ENCODE data around the gene HDAC11.
A peak's percentile ranks its signal among the peaks of the same experiment; 100 is the strongest.

The HDAC11 gene

DNA sequence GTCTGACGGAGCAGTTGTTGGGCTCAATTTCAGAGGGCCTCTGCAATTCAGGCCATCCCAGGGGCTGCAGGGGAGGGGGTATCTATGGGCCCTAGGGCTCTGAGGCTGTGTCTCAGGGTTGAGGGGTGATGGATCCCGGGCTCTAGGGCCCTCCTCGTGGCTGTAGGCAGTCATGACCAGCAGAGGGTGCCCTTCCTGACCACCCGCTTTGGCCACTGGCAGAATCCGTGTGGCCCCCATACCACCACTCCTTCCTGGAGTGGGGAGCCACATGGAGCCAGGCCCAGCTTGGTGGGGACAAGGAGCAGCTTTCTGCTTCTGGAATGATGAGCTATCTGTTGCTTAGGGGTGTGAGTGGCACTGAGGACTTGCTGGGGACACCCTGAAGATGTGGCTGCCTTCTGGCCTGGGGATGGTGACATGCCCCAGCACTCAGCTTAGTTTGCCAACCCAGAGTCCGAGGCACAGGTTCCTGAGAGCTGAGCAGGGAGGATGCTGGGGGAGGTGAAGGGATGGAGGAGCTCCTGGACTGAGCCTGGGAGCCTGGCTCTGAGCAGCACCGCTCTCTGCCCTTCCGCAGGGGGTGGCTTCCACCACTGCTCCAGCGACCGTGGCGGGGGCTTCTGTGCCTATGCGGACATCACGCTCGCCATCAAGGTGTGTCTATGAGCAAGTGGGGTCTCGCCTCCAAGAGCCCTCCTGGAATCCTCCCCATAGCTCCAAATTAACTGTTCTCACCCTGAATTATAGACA is 20.2 kb downstream of the HDAC11 start:
- no peak overlapping the region for H3K4me3 ChIP-seq (ENCODE audit: low read length)
- 0 out of 2 replicates have a peak, but pooled peaks cover 17% of the 10 kb centered on the region for H3K27me3 ChIP-seq (ENCODE audit: low read depth, low read length)
- no peaks in the 10 kb centered on the region for H3K9me3 ChIP-seq (ENCODE audit: insufficient read depth, low read length)
- H3K4me2 ChIP-seq (ENCODE audit: low read length): no peak overlapping the region
- no peak overlapping the region for H2AFZ ChIP-seq (ENCODE audit: low read depth, low read length)
- no peak overlapping the region for H3K9ac ChIP-seq (ENCODE audit: low read length)
- peaks cover 27% of the 10 kb centered on the region for H3K4me1 ChIP-seq (ENCODE audit: low read length)
- no peak overlapping the region for H3K27ac ChIP-seq (ENCODE audit: low read length)
- no peak for TF ChIP-seq EZH2phosphoT487 (IDR thresholded peaks at IDR 0.05; ENCODE audit: low read depth)
- TF ChIP-seq, protein P1, sequence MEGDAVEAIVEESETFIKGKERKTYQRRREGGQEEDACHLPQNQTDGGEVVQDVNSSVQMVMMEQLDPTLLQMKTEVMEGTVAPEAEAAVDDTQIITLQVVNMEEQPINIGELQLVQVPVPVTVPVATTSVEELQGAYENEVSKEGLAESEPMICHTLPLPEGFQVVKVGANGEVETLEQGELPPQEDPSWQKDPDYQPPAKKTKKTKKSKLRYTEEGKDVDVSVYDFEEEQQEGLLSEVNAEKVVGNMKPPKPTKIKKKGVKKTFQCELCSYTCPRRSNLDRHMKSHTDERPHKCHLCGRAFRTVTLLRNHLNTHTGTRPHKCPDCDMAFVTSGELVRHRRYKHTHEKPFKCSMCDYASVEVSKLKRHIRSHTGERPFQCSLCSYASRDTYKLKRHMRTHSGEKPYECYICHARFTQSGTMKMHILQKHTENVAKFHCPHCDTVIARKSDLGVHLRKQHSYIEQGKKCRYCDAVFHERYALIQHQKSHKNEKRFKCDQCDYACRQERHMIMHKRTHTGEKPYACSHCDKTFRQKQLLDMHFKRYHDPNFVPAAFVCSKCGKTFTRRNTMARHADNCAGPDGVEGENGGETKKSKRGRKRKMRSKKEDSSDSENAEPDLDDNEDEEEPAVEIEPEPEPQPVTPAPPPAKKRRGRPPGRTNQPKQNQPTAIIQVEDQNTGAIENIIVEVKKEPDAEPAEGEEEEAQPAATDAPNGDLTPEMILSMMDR (IDR thresholded peaks at IDR 0.05; ENCODE audit: low read depth, low read length): peak; percentile 72
- no peaks in the 10 kb centered on the region; the same call in 1 of the 2 replicates for H4K20me1 ChIP-seq (ENCODE audit: insufficient read depth, low read length)
- no peaks in the 10 kb centered on the region for H3K79me2 ChIP-seq (ENCODE audit: low read length)
- H3K36me3 ChIP-seq (replicated peaks; ENCODE audit: low read depth, low read length): no peaks in the 10 kb centered on the region

DNA sequence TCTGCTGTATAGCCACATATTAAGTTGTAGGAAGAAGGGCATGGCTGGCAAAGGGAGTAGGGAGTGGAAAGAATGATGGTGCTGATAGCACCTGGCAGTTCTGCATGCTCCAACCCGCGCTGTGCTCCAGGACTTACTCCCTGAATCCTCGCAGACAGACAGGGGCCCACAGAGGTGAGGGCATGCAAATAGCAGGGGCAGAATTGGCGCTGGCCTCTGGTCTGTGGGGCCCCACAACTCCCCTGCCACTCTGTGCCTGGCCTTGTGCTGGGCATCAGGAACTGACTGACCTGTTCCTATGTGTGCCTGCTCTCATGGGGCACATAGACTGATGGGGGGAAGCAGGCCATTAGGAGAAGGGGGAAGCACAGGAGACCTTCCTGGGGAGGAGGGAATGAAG is 20.9 kb downstream of the HDAC11 start:
- H4K20me1 ChIP-seq (ENCODE audit: insufficient read depth, low read length): no peaks in the 10 kb centered on the region; the same call in 1 of the 2 replicates
- no peak overlapping the region for H3K4me2 ChIP-seq (ENCODE audit: low read length)
- H3K9ac ChIP-seq (ENCODE audit: low read length): no peak overlapping the region
- no peak overlapping the region for H3K4me3 ChIP-seq (ENCODE audit: low read length)
- H3K27ac ChIP-seq (ENCODE audit: low read length): no peak overlapping the region
- no peak overlapping the region for H2AFZ ChIP-seq (ENCODE audit: low read depth, low read length)
- no peaks in the 10 kb centered on the region for H3K9me3 ChIP-seq (ENCODE audit: insufficient read depth, low read length)
- H3K27me3 ChIP-seq (ENCODE audit: low read depth, low read length): 0 out of 2 replicates have a peak, but pooled peaks cover 17% of the 10 kb centered on the region
- H3K36me3 ChIP-seq (replicated peaks; ENCODE audit: low read depth, low read length): no peaks in the 10 kb centered on the region
- TF ChIP-seq EZH2phosphoT487 (IDR thresholded peaks at IDR 0.05; ENCODE audit: low read depth): no peak
- TF ChIP-seq, protein P1 (IDR thresholded peaks at IDR 0.05; ENCODE audit: low read depth, low read length): no peak
- peaks cover 20% of the 10 kb centered on the region for H3K4me1 ChIP-seq (ENCODE audit: low read length)
- H3K79me2 ChIP-seq (ENCODE audit: low read length): no peaks in the 10 kb centered on the region

DNA sequence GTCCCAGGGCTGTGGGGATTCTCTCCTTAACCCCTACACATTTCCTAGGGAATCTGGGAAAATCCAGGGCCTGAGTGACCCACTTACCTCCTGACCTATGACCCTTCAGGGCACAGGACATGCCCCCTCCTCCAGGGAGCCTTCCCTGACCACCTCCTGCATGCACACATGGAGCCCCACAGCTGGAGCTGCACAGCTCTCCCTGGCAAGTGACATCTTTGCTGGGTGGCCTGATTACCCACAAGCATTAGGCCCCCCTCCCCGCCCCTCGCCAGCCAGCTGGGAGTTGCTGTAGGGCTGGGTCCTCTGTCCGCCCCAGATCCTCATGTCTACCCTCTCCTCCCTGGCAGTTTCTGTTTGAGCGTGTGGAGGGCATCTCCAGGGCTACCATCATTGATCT is 21.4 kb downstream of the HDAC11 start:
- Histone ChIP-seq H3K27ac (ENCODE audit: low read length) (no peak overlapping the region), H3K4me1 (ENCODE audit: low read length) (peaks cover 16% of the 10 kb centered on the region), H3K79me2 (ENCODE audit: low read length) (no peaks in the 10 kb centered on the region), H3K27me3 (ENCODE audit: low read depth, low read length) (0 out of 2 replicates have a peak, but pooled peaks cover 17% of the 10 kb centered on the region), H4K20me1 (ENCODE audit: insufficient read depth, low read length) (no peaks in the 10 kb centered on the region; the same call in 1 of the 2 replicates), H3K4me2 (ENCODE audit: low read length) (no peak overlapping the region), H3K4me3 (ENCODE audit: low read length) (no peak overlapping the region), H2AFZ (ENCODE audit: low read depth, low read length) (no peak overlapping the region), H3K9me3 (ENCODE audit: insufficient read depth, low read length) (no peaks in the 10 kb centered on the region), H3K36me3 (replicated peaks; ENCODE audit: low read depth, low read length) (no peaks in the 10 kb centered on the region), H3K9ac (ENCODE audit: low read length) (no peak overlapping the region)
- TF ChIP-seq, protein P1 (IDR thresholded peaks at IDR 0.05; ENCODE audit: low read depth, low read length): no peak
- TF ChIP-seq EZH2phosphoT487 (IDR thresholded peaks at IDR 0.05; ENCODE audit: low read depth): no peak

DNA sequence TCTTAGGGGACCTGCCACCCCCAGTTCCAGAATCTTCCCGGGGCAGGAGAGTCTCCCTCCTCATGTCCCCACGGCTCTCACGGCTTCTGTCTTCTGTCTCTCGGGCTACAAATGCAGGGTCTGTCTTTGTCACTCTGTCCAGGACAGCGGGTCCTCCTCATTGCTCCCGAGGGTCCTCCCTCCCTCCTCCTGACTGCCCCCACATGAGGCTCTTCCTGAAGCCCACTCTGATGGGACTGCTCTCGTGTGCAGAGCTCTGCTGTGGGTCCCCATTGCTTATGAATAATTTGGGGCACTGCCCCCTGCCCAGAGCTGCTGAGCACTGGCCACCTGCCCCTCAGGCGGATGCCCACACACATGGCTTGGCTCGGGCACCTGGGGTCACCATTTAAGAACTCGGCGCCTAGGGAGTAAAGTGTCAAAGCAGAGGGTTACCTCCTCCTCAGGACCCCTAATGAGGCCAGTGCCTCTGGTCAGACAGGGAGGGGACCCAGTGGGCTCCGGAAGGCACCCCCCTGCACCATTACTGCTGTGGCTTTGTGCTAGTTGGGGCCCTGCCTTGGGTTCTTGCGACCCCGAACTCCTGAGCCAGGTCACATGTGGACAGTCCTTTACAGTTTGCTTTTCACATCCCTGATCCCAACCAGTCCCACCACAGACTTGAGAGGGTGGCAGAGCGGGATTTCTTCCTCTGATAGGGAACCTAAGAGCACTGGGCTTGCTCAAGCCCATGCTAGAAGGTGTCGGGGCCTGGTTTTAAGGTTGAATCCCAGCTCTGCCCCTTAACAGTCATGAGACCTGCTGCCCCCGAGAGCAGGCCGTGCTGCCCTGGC is 22.1 kb downstream of the HDAC11 start:
- H3K9ac ChIP-seq (ENCODE audit: low read length): no peak overlapping the region
- no peak overlapping the region for H3K4me2 ChIP-seq (ENCODE audit: low read length)
- no peak overlapping the region for H2AFZ ChIP-seq (ENCODE audit: low read depth, low read length)
- TF ChIP-seq, protein P1 (IDR thresholded peaks at IDR 0.05; ENCODE audit: low read depth, low read length): no peak
- TF ChIP-seq EZH2phosphoT487 (IDR thresholded peaks at IDR 0.05; ENCODE audit: low read depth): no peak
- 0 out of 2 replicates have a peak, but pooled peaks cover 17% of the 10 kb centered on the region for H3K27me3 ChIP-seq (ENCODE audit: low read depth, low read length)
- no peaks in the 10 kb centered on the region; the same call in 1 of the 2 replicates for H4K20me1 ChIP-seq (ENCODE audit: insufficient read depth, low read length)
- H3K27ac ChIP-seq (ENCODE audit: low read length): no peak overlapping the region
- H3K4me1 ChIP-seq (ENCODE audit: low read length): peaks cover 9% of the 10 kb centered on the region
- no peaks in the 10 kb centered on the region for H3K79me2 ChIP-seq (ENCODE audit: low read length)
- H3K9me3 ChIP-seq (ENCODE audit: insufficient read depth, low read length): no peaks in the 10 kb centered on the region
- H3K36me3 ChIP-seq (replicated peaks; ENCODE audit: low read depth, low read length): no peaks in the 10 kb centered on the region
- no peak overlapping the region for H3K4me3 ChIP-seq (ENCODE audit: low read length)

Data from OCI-LY3 (cell line).